Tibial nerve (tissue), 4 donors: ENCODE data around the gene ZNF281. TPM values are rescaled to one million over a fixed set of nuclear protein-coding genes. Genes with fewer than 3 reads are reported as not detected.

ENCODE experiments used
- DNase-seq, 2 donors: peaks; one replicate each; pipeline ENCODE4 v3.0.0-alpha.2; 2019; ENCODE audit warnings: low spot score in 2 of 2
- H3K27ac ChIP-seq, 4 donors: fragments of 200-600 bp; sonication (generic) in 3 of 4; one replicate each; pipeline ENCODE4 v1.5.1; 2017 to 2019; ENCODE audit warnings: mild to moderate bottlenecking in 1 of 4
- H3K27me3 ChIP-seq, 2 donors: fragments of 200-600 bp; sonication (generic) in 1 of 2; one replicate each; pipeline versions ENCODE4 v1.5.1 to v1.6.0; 2017 to 2019
- H3K36me3 ChIP-seq, 3 donors: fragments of 200-600 bp; sonication (generic); one replicate each; pipeline ENCODE4 v1.5.1; 2018 to 2019
- H3K4me1 ChIP-seq, 4 donors: fragments of 200-600 bp; sonication (generic) in 3 of 4; one replicate each; pipeline ENCODE4 v1.5.1; 2017 to 2019
- H3K4me3 ChIP-seq, 4 donors: fragments of 200-600 bp; sonication (generic) in 3 of 4; one replicate each; pipeline ENCODE4 v1.5.1; 2017 to 2019; ENCODE audit warnings: mild to moderate bottlenecking in 1 of 4, moderate library complexity in 1 of 4
- H3K9me3 ChIP-seq, 4 donors: fragments of 200-600 bp; sonication (generic) in 3 of 4; one replicate each; pipeline ENCODE4 v1.5.1; 2017 to 2019
- EP300 ChIP-seq, 2 donors: sonication (generic); formaldehyde crosslinking; IDR thresholded peaks; one replicate each; pipeline ENCODE4 v1.6.1; 2017; ENCODE audit warnings: antibody characterized with exemption in 2 of 2, mild to moderate bottlenecking in 1 of 2
- POLR2A ChIP-seq, 2 donors: fragments of 450-650 bp; IDR thresholded peaks; one replicate each; pipeline ENCODE4 v1.6.1; 2017; ENCODE audit warnings: antibody characterized with exemption in 2 of 2, mild to moderate bottlenecking in 2 of 2, moderate library complexity in 2 of 2
- whole genome bisulfite sequencing, 2 donors: methylation state at CpG; one replicate each; pipeline ENCODE4 v1.1.5; 2018; 5-methylcytosine and 5-hydroxymethylcytosine counted together
- total RNA-seq, 4 donors: library from RNA; depleted of rRNA; stranded (reverse); fragments of >200 nt; gene quantifications; one replicate each; pipeline ENCODE4 v1.1.0, GENCODE V29; 2016
- TF ChIP-seq, protein P1 (sequence below), 5 experiments: fragments of 200-600 bp in 3 of 5; fragments of 450-650 bp in 2 of 5; sonication (generic) in 3 of 5; IDR thresholded peaks; one replicate each; pipeline ENCODE4 v1.5.1; 2016 to 2019; ENCODE audit warnings: antibody characterized with exemption in 5 of 5, mild to moderate bottlenecking in 3 of 5, moderate library complexity in 2 of 5

ZNF281 gene
- total RNA-seq, 4 donors from 2014 or later: 8.0 to 12.9 (median 8.9) TPM

GRCh38 chr1:200369131-200369530, 40.7 kb downstream of the ZNF281 start:
- no peak for DNase-seq
- Histone ChIP-seq H3K27me3 (no peaks in the 10 kb centered on the region), H3K36me3 (no peaks in the 10 kb centered on the region), H3K4me3 (no peak overlapping the region), H3K9me3 (no peaks in the 10 kb centered on the region), H3K27ac (no peak overlapping the region), H3K4me1 (peaks cover 0 to 8% (median 0%) of the 10 kb centered on the region in 4 donors)
- TF ChIP-seq, protein P1, sequence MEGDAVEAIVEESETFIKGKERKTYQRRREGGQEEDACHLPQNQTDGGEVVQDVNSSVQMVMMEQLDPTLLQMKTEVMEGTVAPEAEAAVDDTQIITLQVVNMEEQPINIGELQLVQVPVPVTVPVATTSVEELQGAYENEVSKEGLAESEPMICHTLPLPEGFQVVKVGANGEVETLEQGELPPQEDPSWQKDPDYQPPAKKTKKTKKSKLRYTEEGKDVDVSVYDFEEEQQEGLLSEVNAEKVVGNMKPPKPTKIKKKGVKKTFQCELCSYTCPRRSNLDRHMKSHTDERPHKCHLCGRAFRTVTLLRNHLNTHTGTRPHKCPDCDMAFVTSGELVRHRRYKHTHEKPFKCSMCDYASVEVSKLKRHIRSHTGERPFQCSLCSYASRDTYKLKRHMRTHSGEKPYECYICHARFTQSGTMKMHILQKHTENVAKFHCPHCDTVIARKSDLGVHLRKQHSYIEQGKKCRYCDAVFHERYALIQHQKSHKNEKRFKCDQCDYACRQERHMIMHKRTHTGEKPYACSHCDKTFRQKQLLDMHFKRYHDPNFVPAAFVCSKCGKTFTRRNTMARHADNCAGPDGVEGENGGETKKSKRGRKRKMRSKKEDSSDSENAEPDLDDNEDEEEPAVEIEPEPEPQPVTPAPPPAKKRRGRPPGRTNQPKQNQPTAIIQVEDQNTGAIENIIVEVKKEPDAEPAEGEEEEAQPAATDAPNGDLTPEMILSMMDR (IDR thresholded peaks at IDR 0.05): no peak
- TF ChIP-seq POLR2A (IDR thresholded peaks at IDR 0.05) (no peak), EP300 (IDR thresholded peaks at IDR 0.05) (no peak)
- WGBS, 2 donors: 78 to 88% methylated on average over 4 of the region's 4 CpGs

DNA sequence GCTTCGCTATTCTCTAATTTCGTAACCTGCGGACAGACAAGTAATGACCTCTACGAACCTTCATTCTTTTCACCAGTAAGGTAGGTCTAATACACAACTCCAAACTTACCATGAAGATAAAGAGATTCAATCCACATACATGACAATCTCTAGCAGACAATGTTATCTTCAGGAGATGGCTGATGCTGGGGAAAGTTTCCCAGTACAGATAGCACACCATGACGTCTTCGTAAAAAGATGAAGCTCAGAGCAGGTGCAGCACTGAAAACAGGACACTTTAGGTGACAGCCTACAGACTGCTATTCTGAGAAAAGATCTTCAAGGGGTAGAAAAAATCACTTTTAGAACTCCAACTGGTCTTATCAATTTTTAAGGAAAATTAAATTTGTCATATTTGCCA, 41.3 kb downstream of the ZNF281 start:
- no peak overlapping the region for H3K27ac ChIP-seq
- 92 to 93% methylated on average over 6 of the region's 6 CpGs for WGBS, 2 donors
- peaks cover 0 to 5% (median 0%) of the 10 kb centered on the region in 4 donors for H3K4me1 ChIP-seq
- no peaks in the 10 kb centered on the region for H3K36me3 ChIP-seq
- H3K9me3 ChIP-seq: no peaks in the 10 kb centered on the region
- no peak for TF ChIP-seq EP300 (IDR thresholded peaks at IDR 0.05)
- TF ChIP-seq POLR2A (IDR thresholded peaks at IDR 0.05): no peak
- TF ChIP-seq, protein P1 (IDR thresholded peaks at IDR 0.05): no peak
- no peak for DNase-seq
- no peak overlapping the region for H3K4me3 ChIP-seq
- H3K27me3 ChIP-seq: no peaks in the 10 kb centered on the region

GRCh38 chr1:200367841-200368534, 41.8 kb downstream of the ZNF281 start:
- no peak overlapping the region for H3K4me3 ChIP-seq
- peaks cover 0 to 5% (median 0%) of the 10 kb centered on the region in 4 donors for H3K4me1 ChIP-seq
- no peak for DNase-seq
- no peaks in the 10 kb centered on the region for H3K9me3 ChIP-seq
- no peak overlapping the region for H3K27ac ChIP-seq
- TF ChIP-seq EP300 (IDR thresholded peaks at IDR 0.05) (no peak), POLR2A (IDR thresholded peaks at IDR 0.05) (no peak)
- TF ChIP-seq, protein P1 (IDR thresholded peaks at IDR 0.05): no peak
- no peaks in the 10 kb centered on the region for H3K36me3 ChIP-seq
- no peaks in the 10 kb centered on the region for H3K27me3 ChIP-seq
- WGBS, 2 donors: 60 to 68% methylated on average over 3 of the region's 3 CpGs

GRCh38 chr1:200366577-200367253, 43.1 kb downstream of the ZNF281 start:
- WGBS, 2 donors: 65% methylated on average over 5 of the region's 5 CpGs

More at GRCh38 chr1:200366577-200367253, 43.1 kb downstream of the ZNF281 start:
- no peak overlapping the region for H3K4me3 ChIP-seq
- H3K4me1 ChIP-seq: no peaks in the 10 kb centered on the region
- H3K36me3 ChIP-seq: no peaks in the 10 kb centered on the region
- peak in 1 of 2 donors; percentile 16 for DNase-seq
- H3K27ac ChIP-seq: no peak overlapping the region
- no peaks in the 10 kb centered on the region for H3K9me3 ChIP-seq
- no peaks in the 10 kb centered on the region for H3K27me3 ChIP-seq
- no peak for TF ChIP-seq EP300 (IDR thresholded peaks at IDR 0.05)
- TF ChIP-seq POLR2A (IDR thresholded peaks at IDR 0.05): no peak
- TF ChIP-seq, protein P1 (IDR thresholded peaks at IDR 0.05): no peak
